RWPE2 (cell line): ENCODE measurements around the gene ASB13.
A peak's percentile ranks its signal among the peaks of the same experiment; 100 is the strongest.

ENCODE experiments used
- ATAC-seq: fragments of 200-7000 bp; cut with Tn5 transposase; 3 replicates; pipeline ENCODE4 v1.9.1; 2021; ENCODE audit warnings: low read depth
- DNase-seq: peaks from one replicate; pipeline ENCODE4 v3.0.0-alpha.2; 2020; ENCODE audit warnings: low spot score
- H3K27ac ChIP-seq: fragments of 450-650 bp; 2 replicates; pipeline ENCODE4 v1.5.1; 2017; ENCODE audit warnings: mild to moderate bottlenecking; ENCODE audit not compliant: poor library complexity, severe bottlenecking
- H3K27me3 ChIP-seq: fragments of 250-450 bp; sonication (Bioruptor Pico); 2 replicates; pipeline ENCODE4 v1.5.1; 2021; ENCODE audit warnings: mild to moderate bottlenecking, moderate library complexity; ENCODE audit not compliant: insufficient read depth, poor library complexity, severe bottlenecking
- H3K36me3 ChIP-seq: fragments of 250-450 bp; sonication (Bioruptor Pico); 2 replicates; pipeline ENCODE4 v1.5.1; 2020; ENCODE audit warnings: low read depth, mild to moderate bottlenecking, moderate library complexity
- H3K4me1 ChIP-seq: fragments of 250-450 bp; sonication (Bioruptor Pico); 2 replicates; pipeline ENCODE4 v1.5.1; 2021; ENCODE audit warnings: mild to moderate bottlenecking, moderate library complexity; ENCODE audit not compliant: insufficient read depth, poor library complexity, severe bottlenecking
- H3K4me3 ChIP-seq: fragments of 250-450 bp; sonication (Bioruptor Pico); 2 replicates; pipeline ENCODE4 v1.5.1; 2021; ENCODE audit warnings: mild to moderate bottlenecking, moderate library complexity; ENCODE audit not compliant: severe bottlenecking
- H3K9me3 ChIP-seq: fragments of 250-450 bp; sonication (Bioruptor Pico); 2 replicates; pipeline ENCODE4 v1.5.1; 2021; ENCODE audit warnings: mild to moderate bottlenecking, moderate library complexity; ENCODE audit not compliant: severe bottlenecking
- TF ChIP-seq, protein P1 (sequence below): fragments of 450-650 bp; IDR thresholded peaks from one replicate; pipeline ENCODE4 v1.5.1; 2017; ENCODE audit warnings: mild to moderate bottlenecking, moderate library complexity; ENCODE audit not compliant: poor library complexity, severe bottlenecking

The ASB13 gene

GRCh38 chr10:5683065-5683464, 16.7 kb upstream of the ASB13 start:
- H3K4me3 ChIP-seq: no peak overlapping the region
- H3K4me1 ChIP-seq: peaks cover 13% of the 10 kb centered on the region
- TF ChIP-seq, protein P1, sequence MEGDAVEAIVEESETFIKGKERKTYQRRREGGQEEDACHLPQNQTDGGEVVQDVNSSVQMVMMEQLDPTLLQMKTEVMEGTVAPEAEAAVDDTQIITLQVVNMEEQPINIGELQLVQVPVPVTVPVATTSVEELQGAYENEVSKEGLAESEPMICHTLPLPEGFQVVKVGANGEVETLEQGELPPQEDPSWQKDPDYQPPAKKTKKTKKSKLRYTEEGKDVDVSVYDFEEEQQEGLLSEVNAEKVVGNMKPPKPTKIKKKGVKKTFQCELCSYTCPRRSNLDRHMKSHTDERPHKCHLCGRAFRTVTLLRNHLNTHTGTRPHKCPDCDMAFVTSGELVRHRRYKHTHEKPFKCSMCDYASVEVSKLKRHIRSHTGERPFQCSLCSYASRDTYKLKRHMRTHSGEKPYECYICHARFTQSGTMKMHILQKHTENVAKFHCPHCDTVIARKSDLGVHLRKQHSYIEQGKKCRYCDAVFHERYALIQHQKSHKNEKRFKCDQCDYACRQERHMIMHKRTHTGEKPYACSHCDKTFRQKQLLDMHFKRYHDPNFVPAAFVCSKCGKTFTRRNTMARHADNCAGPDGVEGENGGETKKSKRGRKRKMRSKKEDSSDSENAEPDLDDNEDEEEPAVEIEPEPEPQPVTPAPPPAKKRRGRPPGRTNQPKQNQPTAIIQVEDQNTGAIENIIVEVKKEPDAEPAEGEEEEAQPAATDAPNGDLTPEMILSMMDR: no peak
- H3K27ac ChIP-seq: no peak overlapping the region
- DNase-seq (no peak), ATAC-seq (no peak)
- no peaks in the 10 kb centered on the region for H3K27me3 ChIP-seq
- H3K9me3 ChIP-seq: no peaks in the 10 kb centered on the region
- no peaks in the 10 kb centered on the region for H3K36me3 ChIP-seq

DNA sequence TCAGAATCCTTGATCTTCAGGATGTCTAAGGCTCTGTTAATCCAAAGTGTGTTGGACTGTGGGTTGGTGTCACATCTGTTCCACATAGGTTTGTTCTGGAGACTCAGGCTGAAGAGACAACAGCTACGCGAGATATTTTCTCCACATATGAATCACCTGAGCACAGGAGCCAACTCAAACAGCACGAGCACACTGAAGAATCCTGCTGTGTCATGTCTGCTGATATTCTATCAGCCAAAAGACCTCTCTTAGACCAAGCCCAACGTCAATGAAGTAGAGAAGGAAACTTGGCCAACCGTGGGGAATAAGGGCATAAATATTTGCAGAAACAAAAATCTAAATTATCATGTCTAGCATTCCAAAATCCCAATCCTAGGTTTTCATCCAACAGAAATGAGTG, 15.5 kb upstream of the ASB13 start:
- DNase-seq (no peak), ATAC-seq (no peak)
- Histone ChIP-seq H3K27ac (no peak overlapping the region), H3K4me1 (peaks cover 10% of the 10 kb centered on the region), H3K36me3 (no peaks in the 10 kb centered on the region), H3K4me3 (no peak overlapping the region), H3K9me3 (no peaks in the 10 kb centered on the region), H3K27me3 (no peaks in the 10 kb centered on the region)
- TF ChIP-seq, protein P1: no peak

DNA sequence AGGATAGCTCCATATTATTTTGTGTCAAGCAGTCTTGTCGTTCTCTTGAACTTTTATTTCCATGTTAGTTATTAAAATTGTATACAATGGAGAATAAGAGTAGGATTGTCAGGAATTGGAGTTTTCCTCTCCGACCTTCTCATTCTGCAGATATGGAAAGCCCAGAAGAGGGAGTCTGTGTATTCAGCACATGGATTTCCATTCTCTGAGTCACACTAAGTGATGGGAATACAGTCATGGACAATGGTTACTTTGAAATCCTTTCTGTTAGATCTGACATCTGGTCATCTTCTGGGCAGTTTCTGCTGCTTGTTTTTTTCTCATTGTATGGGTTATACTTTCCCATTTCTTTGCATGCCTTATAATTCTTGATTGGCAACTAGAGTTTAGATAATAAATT, 13.2 kb upstream of the ASB13 start:
- Histone ChIP-seq H3K4me3 (no peak overlapping the region), H3K36me3 (no peaks in the 10 kb centered on the region), H3K27me3 (no peaks in the 10 kb centered on the region), H3K9me3 (no peaks in the 10 kb centered on the region), H3K4me1 (peaks cover 4% of the 10 kb centered on the region), H3K27ac (no peak overlapping the region)
- DNase-seq: no peak
- ATAC-seq: 0 out of 3 replicates have a peak, but pooled peaks have one; percentile 20
- TF ChIP-seq, protein P1: no peak

DNA sequence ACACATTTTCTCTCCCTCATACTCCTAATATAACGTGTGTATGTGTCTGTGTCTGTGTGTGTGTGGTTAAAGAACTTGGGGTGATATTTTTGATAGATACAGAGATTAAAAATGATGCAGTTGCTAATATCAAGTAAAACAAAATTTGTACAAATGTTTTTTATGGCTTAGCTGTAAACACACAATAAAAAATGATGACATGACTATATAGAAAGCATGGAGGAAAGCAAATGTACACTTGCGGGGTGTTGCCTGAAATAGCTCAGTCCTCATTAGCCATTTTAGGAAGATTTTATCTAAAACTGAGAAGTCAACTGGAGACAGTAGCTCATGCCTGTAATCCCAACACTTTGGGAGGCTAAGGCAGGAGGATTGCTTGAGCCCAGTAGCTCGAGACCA, 12.6 kb upstream of the ASB13 start:
- H3K27me3 ChIP-seq: no peaks in the 10 kb centered on the region
- H3K4me1 ChIP-seq: peaks cover 1% of the 10 kb centered on the region
- no peak for DNase-seq
- no peak overlapping the region for H3K27ac ChIP-seq
- H3K36me3 ChIP-seq: no peaks in the 10 kb centered on the region
- no peak for ATAC-seq
- TF ChIP-seq, protein P1: no peak
- H3K4me3 ChIP-seq: no peak overlapping the region
- no peaks in the 10 kb centered on the region for H3K9me3 ChIP-seq

- TF ChIP-seq, protein P1: no peak
- no peaks in the 10 kb centered on the region for H3K36me3 ChIP-seq
- no peaks in the 10 kb centered on the region for H3K9me3 ChIP-seq
- H3K27ac ChIP-seq: no peak overlapping the region
- no peak for ATAC-seq
- no peaks in the 10 kb centered on the region for H3K27me3 ChIP-seq
- no peak for DNase-seq
- H3K4me3 ChIP-seq: no peak overlapping the region
- H3K4me1 ChIP-seq: no peaks in the 10 kb centered on the region
These were observed 12.1 kb upstream of the ASB13 start for GRCh38 chr10:5678397-5679036.
